Hepatocyte (in vitro differentiated cells): ENCODE results near the gene ERCC4. TPM values are rescaled to one million over a fixed set of nuclear protein-coding genes. Genes with fewer than 3 reads are reported as not detected.

Experiments
- DNase-seq: peaks from one replicate; pipeline ENCODE4 v3.0.0-alpha.2; 2016; ENCODE audit warnings: low spot score
- H2AFZ ChIP-seq: fragments of 200-600 bp; sonication (generic); 2 replicates; pipeline ENCODE4 v1.6.0; 2016; ENCODE audit warnings: antibody characterized with exemption, mild to moderate bottlenecking
- H3K27ac ChIP-seq: fragments of 200-600 bp; sonication (generic); 2 replicates; pipeline ENCODE4 v1.5.1; 2016; ENCODE audit warnings: mild to moderate bottlenecking
- H3K27me3 ChIP-seq: fragments of 200-600 bp; sonication (generic); 2 replicates; pipeline ENCODE4 v1.6.1; 2016
- H3K36me3 ChIP-seq: fragments of 200-600 bp; sonication (generic); replicated peaks from 2 replicates; pipeline ENCODE4 v1.5.1; 2016; ENCODE audit warnings: low read depth; ENCODE audit not compliant: insufficient read depth
- H3K4me1 ChIP-seq: fragments of 200-600 bp; sonication (generic); 2 replicates; pipeline ENCODE4 v1.5.1; 2016; ENCODE audit warnings: mild to moderate bottlenecking, moderate library complexity; ENCODE audit not compliant: insufficient read depth
- H3K4me2 ChIP-seq: fragments of 200-600 bp; sonication (generic); 2 replicates; pipeline ENCODE4 v1.6.0; 2016
- H3K4me3 ChIP-seq: fragments of 200-600 bp; sonication (generic); 2 replicates; pipeline ENCODE4 v1.5.1; 2016; ENCODE audit warnings: mild to moderate bottlenecking
- H3K79me2 ChIP-seq: fragments of 200-600 bp; sonication (generic); 2 replicates; pipeline ENCODE4 v1.6.0; 2017; ENCODE audit warnings: mild to moderate bottlenecking
- H3K9me2 ChIP-seq: fragments of 200-600 bp; sonication (generic); replicated peaks from 2 replicates; pipeline ENCODE4 v1.6.0; 2017; ENCODE audit warnings: mild to moderate bottlenecking; ENCODE audit not compliant: insufficient read depth
- H3K9me3 ChIP-seq: fragments of 200-600 bp; sonication (generic); 2 replicates; pipeline ENCODE4 v1.5.1; 2016; ENCODE audit warnings: low read depth, mild to moderate bottlenecking
- H4K20me1 ChIP-seq: fragments of 200-600 bp; sonication (generic); 2 replicates; pipeline ENCODE4 v1.6.0; 2016; ENCODE audit warnings: mild to moderate bottlenecking; ENCODE audit not compliant: insufficient read depth, poor library complexity, severe bottlenecking
- CTCF ChIP-seq: fragments of 200-600 bp; sonication (generic); IDR thresholded peaks from 2 replicates; pipeline ENCODE4 v1.5.1; 2016; ENCODE audit warnings: antibody characterized with exemption, mild to moderate bottlenecking; ENCODE audit not compliant: poor library complexity
- EZH2 ChIP-seq: fragments of 200-600 bp; sonication (generic); IDR thresholded peaks from 2 replicates; pipeline ENCODE4 v1.6.1; 2016; ENCODE audit warnings: antibody characterized with exemption, mild to moderate bottlenecking, borderline replicate concordance
- EZH2phosphoT487 ChIP-seq: fragments of 200-600 bp; sonication (generic); IDR thresholded peaks from one replicate; pipeline ENCODE4 v1.6.1; 2018; ENCODE audit warnings: antibody characterized with exemption, mild to moderate bottlenecking, low read depth, moderate library complexity; ENCODE audit not compliant: unreplicated experiment, severe bottlenecking
- WGBS: methylation state at CpG from one replicate; pipeline ENCODE4 v1.1.6; 2016; ENCODE audit warnings: low lambda C conversion rate; ENCODE audit errors: missing lambda C conversion rate; 5-methylcytosine and 5-hydroxymethylcytosine counted together
- polyA plus RNA-seq: library from polyadenylated mRNA; unstranded; fragments of >200 nt; fragmentation: Nextera tagmentation; extraction: Ambion mirVana; gene quantifications from 2 replicates; pipeline ENCODE4 v1.2.1, GENCODE V29; 2016
- total RNA-seq: library from RNA; depleted of rRNA; stranded (reverse); fragments of >200 nt; gene quantifications from 2 replicates; pipeline ENCODE4 v1.2.3, GENCODE V29; 2014

Gene ERCC4
- total and polyA plus RNA-seq, 2 experiments from 2014 or later = 14.5 to 19.3 TPM

GRCh38 chr16:13923703-13924298 is 3.8 kb downstream of the ERCC4 start:
- H3K4me3 ChIP-seq = no peak overlapping the region
- H3K36me3 ChIP-seq = no peaks in the 10 kb centered on the region
- peak; percentile 55 for DNase-seq
- no peaks in the 10 kb centered on the region for H4K20me1 ChIP-seq
- H3K4me1 ChIP-seq = no peaks in the 10 kb centered on the region
- H3K79me2 ChIP-seq = peaks cover 9% of the 10 kb centered on the region
- H3K9me2 ChIP-seq = no peaks in the 10 kb centered on the region
- H3K4me2 ChIP-seq = no peak overlapping the region
- TF ChIP-seq EZH2 = no peak
- TF ChIP-seq CTCF = peak; percentile 76
- TF ChIP-seq EZH2phosphoT487 = no peak
- H3K27ac ChIP-seq = no peak overlapping the region
- H3K27me3 ChIP-seq = no peaks in the 10 kb centered on the region
- H3K9me3 ChIP-seq = no peaks in the 10 kb centered on the region
- WGBS = 49% methylated on average over 4 of the region's 4 CpGs
- H2AFZ ChIP-seq = no peak overlapping the region

- Histone ChIP-seq H3K9me3 (no peaks in the 10 kb centered on the region), H3K4me3 (no peak overlapping the region), H3K27ac (no peak overlapping the region), H3K4me1 (no peaks in the 10 kb centered on the region), H2AFZ (no peak overlapping the region), H4K20me1 (no peaks in the 10 kb centered on the region), H3K9me2 (no peaks in the 10 kb centered on the region), H3K79me2 (no peaks in the 10 kb centered on the region), H3K27me3 (no peaks in the 10 kb centered on the region), H3K36me3 (no peaks in the 10 kb centered on the region), H3K4me2 (no peak overlapping the region)
- 80% methylated on average over 4 of the region's 4 CpGs for WGBS
- DNase-seq = no peak
- no peak for TF ChIP-seq CTCF
- no peak for TF ChIP-seq EZH2
- no peak for TF ChIP-seq EZH2phosphoT487
Measured at GRCh38 chr16:13926464-13926863, 6.5 kb downstream of the ERCC4 start.

GRCh38 chr16:13926891-13927290 is 6.9 kb downstream of the ERCC4 start:
- no peak for DNase-seq
- Histone ChIP-seq H3K4me1 (no peaks in the 10 kb centered on the region), H4K20me1 (no peaks in the 10 kb centered on the region), H3K36me3 (no peaks in the 10 kb centered on the region), H2AFZ (no peak overlapping the region), H3K4me3 (no peak overlapping the region), H3K9me3 (no peaks in the 10 kb centered on the region), H3K79me2 (no peaks in the 10 kb centered on the region), H3K27ac (no peak overlapping the region), H3K27me3 (no peaks in the 10 kb centered on the region), H3K9me2 (no peaks in the 10 kb centered on the region), H3K4me2 (no peak overlapping the region)
- WGBS = 98% methylated on average over 2 of the region's 2 CpGs
- TF ChIP-seq EZH2phosphoT487 (no peak), CTCF (no peak), EZH2 (no peak)
